PFSK-1 (cell line): Measurements from ENCODE around the gene UQCR10.

Experiments used
- FOXP2 ChIP-seq: optimal IDR thresholded peaks from 2 replicates; pipeline ENCODE3; 2011; ENCODE audit warnings: borderline replicate concordance, control low read depth, inconsistent platforms; ENCODE audit not compliant: insufficient read depth; ENCODE audit errors: extremely low read length, extremely low read depth
- POLR2AphosphoS5 ChIP-seq: IDR thresholded peaks from 2 replicates; pipeline ENCODE4 v1.6.1; 2012; ENCODE audit warnings: low read depth, mild to moderate bottlenecking, control low read depth, low read length, moderate library complexity
- REST ChIP-seq, 2 experiments: IDR thresholded peaks; 2 replicates each; pipeline versions ENCODE4 v1.6.1 to v1.8.0; 2011 to 2012; ENCODE audit warnings: low read depth in 2 of 2, low read length in 2 of 2, control low read depth in 1 of 2, inconsistent platforms in 1 of 2, mild to moderate bottlenecking in 1 of 2, moderate library complexity in 1 of 2; ENCODE audit not compliant: insufficient read depth in 1 of 2
- SIN3A ChIP-seq: IDR thresholded peaks from 2 replicates; pipeline ENCODE4 v1.6.1; 2012; ENCODE audit warnings: mild to moderate bottlenecking, low read length, moderate library complexity, borderline replicate concordance; ENCODE audit not compliant: insufficient read depth
- TAF1 ChIP-seq: IDR thresholded peaks from 2 replicates; pipeline ENCODE4 v1.6.1; 2012; ENCODE audit warnings: low read length, control low read depth, borderline replicate concordance; ENCODE audit not compliant: insufficient read depth

GRCh38 chr22:29765905-29766631 lies 1.1 kb upstream of the UQCR10 start:
- TF ChIP-seq TAF1 (no peak), REST (IDR thresholded peaks at IDR 0.05; ENCODE audit: insufficient read depth in 1 of 2, low read depth in 2 of 2, low read length in 2 of 2) (no peak), POLR2AphosphoS5 (no peak), SIN3A (no peak), FOXP2 (no peak)
